HG03064 (cell line): ENCODE data around the gene BCKDHB.
"Not testable (repeated sequence)": the region's sequence is repeated elsewhere in the genome, so short reads cannot be mapped to it uniquely, and the experiment has no call there.

Experiments used
- ATAC-seq: cut with Tn5 transposase; IDR thresholded peaks from one replicate; pipeline ENCODE4 v1.9.1; 2021; ENCODE audit warnings: low read depth; ENCODE audit not compliant: unreplicated experiment

BCKDHB gene

DNA sequence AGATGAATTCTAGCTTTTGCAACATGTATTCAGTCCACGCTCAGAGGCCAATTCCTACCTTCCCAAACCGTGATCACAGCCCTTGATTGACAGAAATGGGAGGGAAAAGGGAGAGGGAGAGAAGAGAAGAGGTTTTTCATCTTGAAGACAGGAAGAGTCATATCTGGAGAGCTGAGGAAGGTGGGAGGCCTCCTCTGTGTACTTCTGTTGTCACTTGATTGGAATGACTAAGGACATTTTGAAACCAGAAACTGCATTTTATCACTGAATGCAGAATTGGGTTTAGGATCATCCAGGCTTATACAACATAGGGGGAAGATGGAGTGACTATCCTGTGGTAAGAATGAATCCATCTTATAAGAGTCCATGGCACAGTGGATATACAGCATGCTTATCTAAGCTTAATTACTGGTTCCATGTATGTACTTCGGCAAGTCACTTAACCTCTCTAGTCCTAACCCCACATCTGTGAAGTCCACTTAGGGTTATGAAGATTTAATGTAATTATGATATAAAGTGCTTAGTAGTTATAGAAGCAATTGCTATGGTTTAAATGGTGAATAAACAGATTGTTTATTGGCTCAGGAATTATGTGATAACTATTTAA is 144.0 kb downstream of the BCKDHB start:
- no peak for ATAC-seq

DNA sequence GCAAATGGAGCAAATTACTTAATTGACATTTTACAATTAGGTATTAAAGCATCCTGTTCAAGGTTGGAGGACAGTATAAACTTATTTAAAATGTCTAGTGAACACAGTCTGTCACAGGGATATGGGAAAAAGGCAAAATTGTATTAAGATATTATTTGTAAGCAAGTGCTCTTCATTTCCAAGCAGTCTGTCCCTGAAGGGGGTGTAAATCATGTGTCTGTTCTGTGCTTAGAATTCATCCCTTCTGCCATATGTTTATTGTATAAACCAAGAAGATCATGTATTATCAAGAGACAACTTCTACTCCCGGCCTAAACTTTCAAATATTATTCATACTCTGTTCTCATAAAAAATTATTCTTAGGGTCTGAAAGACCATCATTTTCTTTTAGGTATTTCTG is 144.8 kb downstream of the BCKDHB start:
- no peak for ATAC-seq

DNA sequence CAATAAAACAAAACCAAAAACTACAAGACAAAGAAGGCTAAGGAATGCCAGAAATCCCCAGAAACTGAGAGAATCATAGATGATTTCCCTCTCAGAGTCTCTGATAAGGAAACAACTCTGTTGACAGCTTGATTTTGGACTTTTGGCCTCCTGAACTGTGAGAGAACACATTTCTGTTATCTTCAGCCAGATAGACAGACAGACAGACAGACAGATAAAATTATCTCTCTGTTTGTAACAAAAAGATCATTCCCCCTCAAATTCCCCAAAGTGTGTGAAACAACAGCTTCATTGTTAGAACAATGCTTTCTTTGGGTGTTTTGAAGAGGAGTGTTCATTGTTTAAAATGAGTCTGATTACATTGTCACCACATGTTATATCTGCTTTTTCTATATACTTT is 148.2 kb downstream of the BCKDHB start:
- no peak for ATAC-seq

DNA sequence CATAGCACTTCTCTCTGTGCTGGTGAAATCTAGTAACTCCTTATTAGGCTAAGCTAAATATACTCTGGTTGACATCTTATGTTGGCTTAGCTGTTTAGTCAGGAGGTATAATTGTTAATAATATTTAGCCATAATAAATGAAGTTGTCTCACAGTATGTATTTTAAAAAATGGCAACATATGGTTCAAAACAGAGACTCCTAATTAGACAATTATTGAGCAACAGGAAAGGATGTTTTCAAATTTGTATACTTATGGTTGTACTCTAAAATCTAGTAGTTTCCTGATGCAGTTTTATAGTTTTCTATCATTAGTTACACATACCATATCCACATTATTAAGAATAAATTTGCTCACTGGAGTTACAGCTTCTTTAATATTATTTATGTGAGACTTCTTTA is 150.2 kb downstream of the BCKDHB start:
- no peak for ATAC-seq

DNA sequence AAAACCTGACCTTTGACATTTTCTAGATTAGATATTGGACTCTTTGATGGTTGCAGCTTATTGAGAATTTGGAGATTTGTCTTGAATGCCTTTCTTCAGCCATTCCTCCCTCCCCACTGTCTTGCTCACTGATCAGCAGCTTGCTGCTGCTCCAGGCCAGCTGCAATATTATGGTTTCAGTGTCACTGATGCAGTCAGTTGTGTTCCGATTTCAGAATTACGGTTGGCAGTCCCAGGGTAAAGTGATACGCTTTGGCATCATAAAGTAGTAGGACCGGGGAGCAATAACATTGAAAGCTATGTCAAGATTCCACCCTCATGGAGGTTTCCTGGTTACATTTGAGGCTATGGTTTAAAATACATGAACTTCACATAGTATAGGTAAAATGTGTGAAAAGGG is 152.6 kb downstream of the BCKDHB start:
- ATAC-seq: no peak

DNA sequence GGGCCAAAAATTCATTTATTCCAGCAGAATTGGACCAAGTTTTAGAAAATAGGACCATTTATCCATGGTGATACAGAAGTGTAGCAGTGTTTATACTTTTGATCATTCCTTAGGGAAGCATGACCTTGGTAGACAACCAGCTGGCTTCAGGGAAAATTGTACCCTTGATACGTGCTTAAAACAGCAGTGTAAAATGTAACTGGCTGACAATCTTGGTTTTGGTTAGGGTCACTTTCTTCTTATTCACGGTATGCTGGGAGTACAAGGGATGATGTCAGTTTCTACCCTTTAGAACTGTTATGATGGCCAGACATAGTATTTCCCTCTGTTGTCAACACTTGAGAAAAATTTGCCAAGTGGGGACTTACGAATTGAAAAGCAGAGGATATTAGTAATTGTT is 157.1 kb downstream of the BCKDHB start:
- no peak for ATAC-seq

DNA sequence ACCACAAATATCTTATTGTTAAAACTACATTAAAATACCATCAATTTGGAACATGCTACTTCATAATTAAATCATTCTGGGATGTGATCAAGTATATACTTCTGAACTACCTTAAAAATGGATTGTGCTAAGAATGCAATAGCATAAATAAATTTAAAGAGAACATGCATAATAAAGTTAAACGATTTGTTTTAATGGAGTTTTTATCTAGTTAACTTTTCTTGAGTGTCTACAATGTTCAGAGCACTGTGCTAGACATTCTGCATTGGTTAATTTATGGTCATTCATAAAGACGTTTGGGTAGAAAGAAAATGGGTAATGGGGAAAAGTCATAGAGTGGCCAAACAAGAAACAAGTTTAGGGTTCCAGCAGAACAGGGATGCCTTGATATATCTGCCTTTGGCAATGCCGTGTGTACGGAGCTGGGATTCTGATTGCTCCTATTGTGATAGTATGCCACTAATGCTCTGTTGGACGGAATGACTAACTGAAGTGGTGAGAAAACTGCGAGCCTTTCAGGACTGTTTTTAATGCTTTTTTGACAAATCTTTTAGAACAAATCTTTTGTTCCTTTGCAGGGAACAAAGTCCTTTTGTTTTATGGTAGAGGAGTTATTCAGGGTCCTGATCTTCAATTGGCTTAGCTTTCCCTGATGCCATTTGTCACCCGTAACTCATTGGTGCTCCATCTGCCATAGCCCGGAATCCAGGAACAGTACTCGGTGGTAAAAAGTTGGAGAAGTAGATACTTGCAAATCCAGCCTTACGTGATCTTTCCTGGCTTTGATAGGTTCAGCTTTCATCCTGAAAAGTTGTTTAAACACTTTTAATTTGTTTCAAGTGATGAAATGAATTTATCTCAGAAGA is 162.6 kb downstream of the BCKDHB start:
- ATAC-seq: no peak

DNA sequence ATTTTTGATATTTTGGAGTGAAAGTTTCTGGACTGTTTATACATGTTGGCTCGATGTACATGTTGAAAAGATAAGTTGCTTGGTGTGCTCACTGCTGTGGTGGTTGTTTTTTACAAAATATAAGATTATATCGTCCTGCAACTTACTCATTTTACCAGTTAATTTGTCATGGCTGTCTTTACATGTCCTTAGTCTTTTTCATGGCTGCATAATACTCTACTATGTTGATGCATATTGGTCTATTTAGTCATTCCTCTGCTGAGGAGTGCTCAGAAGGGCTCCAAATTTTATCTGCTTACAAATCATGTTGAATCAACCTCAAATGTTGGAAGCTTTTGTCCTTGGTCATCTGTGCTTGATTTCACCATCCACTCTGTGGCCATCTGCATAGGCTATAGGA is 164.6 kb downstream of the BCKDHB start:
- no peak for ATAC-seq

DNA sequence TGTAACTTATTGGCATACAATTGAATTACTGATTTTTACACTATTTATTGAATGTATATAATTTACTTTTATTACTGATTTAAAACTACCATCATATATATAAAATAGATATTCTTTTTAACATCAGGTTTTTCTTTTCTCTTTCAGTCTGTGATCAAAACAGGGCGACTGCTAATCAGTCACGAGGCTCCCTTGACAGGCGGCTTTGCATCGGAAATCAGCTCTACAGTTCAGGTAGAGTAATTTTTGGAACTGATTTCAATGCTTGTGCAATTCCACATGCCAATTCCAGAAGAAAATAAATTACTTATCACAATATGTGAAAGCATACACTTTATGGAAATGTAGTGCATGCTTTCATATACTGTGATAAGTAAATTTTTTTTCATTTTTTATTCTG is 166.5 kb downstream of the BCKDHB start:
- ATAC-seq: no peak

DNA sequence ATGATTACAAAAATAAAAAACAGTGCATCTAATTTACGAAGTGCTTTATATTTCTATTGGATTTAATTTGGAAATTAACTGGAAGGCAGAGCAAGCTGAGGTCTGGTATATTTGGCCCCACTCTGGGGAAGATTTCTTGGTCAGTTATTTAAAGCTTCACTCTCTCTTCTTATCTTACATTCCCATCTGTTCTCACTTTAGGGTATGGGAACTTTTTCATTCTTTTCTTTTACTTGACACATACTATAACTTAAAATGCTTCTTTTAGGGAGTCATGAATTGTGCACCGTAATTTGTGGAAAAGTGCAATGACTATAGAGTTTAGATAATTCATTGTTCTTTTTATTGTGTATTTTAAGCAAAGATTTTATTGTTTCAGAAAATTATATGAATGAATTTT is 170.4 kb downstream of the BCKDHB start:
- no peak for ATAC-seq

DNA sequence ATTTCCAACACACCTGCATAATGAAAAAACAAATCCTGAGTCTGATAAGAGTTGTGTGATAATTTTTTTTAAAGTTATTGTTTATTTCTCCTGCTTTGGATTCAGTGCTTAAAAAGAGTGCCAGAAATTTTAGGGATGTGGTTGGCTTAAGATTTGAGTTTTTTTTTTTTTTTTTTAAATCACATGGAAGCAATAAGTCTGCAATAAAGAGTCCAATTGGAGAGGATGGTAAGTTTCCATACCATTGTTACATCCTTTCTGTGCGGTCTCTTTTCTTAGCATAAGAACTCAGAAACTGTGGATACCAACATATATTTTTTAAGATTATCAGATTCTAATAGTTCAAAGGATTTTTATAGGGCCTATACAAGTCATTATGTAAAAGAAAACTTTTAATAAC is 171.0 kb downstream of the BCKDHB start:
- ATAC-seq: no peak

DNA sequence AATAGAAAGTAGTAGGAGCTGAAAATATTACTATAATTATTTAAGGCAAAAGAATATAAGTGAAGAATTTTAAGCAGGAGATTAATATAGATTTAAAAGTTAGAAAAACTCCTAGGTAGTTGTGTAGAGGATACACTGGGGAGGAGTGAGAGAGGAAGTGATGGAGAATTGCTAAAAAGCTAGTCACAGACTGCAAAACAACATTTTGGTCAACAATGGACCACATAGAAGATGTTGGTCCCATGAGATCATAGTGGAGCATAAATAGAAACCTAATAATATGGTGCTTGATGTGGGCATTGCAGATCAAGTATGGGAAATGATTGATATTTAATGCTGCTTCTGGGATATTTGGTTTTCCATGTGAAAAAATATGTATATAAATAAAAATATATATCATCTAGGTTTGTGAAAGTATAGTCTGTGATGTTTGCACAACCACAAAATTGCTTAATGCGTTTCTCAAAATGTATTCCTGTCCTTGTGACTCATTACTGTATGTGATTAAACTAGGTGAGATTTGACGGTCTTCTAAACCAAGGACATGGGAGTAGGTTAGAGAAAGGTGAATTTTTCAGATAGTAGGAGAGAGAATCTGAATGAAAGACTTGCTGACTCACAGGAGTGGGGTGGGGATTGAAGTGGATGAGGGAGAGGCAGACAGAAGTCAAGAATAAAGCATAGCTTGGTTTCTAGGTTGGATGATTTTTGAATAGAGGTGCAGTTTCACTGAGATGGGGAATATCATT is 174.0 kb downstream of the BCKDHB start:
- ATAC-seq: no peak

DNA sequence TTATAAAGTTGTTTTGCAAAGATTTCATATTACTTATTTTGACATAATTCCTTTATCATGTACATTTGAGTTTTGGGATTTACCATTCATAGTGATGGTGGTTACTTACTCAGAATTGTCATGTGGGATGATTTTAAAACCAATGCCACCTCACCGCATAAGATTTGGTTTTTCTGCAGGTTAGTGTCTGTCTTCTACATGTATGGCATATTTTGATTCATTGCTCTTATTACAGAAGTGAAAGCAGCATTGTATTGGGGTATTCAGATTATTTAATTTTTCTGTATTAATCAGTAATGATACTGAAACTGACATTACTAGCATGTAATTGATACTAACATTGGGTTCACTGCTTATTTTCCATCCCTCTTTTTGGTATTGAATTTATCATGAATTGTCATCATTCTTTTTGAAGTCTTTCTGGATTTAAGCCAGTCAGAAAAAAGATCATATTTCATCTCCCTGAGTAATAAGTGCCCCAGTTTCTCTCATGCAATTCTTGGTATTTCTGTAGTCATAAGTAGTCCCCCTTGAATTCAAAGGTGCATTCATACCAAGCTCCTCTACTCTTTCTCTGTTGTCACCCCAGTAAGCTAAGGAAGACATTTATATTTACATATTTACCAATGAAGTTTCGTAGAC is 176.6 kb downstream of the BCKDHB start:
- ATAC-seq: no peak

DNA sequence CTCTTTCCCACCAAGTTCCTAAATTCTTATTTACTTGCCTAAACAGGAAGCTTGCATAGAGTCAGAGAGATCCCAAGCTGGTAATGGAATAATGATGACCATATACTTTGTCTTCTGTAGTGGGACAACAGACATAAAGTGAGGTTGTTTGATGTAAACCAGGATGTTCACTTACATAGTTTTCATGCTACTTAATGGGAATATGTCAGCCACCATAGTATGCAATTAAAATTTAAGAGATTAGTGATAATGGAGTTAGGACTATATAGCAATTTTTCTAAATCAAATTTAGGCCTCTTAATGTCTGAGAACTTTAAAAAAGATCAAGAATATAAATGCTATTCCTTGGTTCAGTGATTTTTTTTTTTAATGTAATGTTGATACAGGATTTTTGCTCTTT is 180.6 kb downstream of the BCKDHB start:
- no peak for ATAC-seq

DNA sequence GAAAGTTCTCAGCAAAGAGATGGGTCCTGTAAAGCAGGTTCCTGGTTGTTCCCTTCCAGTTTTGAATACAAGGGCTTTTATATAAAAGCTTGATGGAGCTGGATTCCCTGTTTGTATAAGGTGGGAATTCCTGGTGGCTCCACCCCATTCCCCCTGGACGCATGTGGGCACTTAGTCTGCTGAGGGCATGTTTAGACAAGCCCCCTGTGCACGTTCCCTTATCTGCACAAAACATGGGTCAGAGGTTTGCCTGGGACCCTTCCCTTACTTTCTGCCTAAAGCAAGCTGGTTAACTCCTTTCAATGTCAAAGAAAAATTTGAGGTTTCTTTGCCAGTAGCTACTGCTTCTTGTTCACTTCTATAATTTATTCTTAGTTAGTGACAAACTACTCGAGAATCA is 181.1 kb downstream of the BCKDHB start:
- no peak for ATAC-seq

DNA sequence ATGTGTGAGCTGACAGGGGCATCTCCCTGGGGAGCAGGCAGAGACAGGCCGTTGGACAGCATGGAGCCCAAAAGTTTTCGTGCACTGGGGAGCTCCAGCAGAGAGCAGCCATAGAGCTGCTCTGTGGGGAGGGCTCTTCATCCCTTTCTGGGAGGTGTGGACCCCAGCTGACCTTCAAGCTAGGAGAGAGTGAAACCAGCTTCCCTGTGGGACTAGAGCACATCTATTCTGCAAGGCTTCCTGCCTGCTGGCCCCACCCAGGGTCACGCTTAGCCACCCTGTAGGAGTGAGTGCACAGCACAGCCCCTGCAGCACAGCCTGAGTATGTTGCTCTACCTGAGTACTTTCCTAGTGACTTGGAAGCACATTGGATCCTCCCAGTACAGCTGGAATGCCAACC is 183.3 kb downstream of the BCKDHB start:
- ATAC-seq: no peak

DNA sequence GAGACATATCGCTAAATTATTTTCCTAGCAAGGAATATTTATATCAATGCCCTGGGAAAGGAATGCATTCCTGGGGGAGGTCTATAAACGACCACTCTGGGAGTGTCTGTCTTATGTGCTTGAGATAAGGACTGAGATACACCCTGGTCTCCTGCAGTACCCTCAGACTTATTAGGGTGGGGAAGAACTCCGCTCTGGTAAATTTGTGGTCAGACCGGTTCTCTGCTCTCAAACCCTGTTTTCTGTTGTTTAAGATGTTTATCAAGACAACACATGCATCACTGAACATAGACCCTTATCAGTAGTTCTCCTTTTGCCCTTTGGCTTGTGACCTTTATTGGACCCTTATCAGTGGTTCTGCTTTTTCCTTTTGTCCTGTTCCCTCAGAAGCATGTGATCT is 188.1 kb downstream of the BCKDHB start:
- ATAC-seq: not testable (repeated sequence)

DNA sequence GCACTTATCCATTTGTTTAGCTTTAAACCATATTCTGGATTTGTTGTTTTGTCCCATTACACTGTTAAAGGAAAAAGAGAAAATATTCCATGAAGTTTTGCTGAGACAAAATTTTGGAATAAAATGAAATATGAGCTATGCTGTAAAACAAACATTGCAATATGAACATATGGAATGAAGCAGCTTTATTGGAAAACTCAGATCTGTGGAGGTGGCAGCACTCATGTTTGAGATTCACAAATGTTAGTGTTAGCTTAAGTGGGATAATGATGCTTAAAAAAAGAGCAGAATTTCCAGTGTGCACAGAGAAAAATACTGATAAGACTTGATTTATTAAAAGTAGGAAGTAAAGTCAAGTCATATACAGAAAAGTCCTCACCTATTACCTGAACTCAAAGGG is 196.2 kb downstream of the BCKDHB start:
- no peak for ATAC-seq

DNA sequence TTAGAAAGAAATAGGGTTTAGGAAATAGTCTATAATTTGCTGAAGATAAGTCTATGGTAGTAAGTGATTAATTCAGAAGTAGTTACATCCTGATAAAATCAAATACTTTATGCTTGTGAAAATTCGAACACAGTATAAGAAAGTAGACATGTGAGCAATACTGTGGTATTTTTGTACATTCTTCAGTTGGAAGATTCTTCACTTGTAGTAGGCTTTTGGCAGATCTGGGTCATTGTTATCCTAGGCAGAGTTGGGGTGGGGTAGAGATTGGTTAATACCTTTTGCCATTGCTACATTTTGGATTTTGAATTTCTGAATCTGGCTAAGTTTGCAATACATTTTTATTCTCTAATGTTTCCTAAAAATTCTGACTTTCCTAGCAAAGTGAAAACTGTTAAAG is 197.5 kb downstream of the BCKDHB start:
- ATAC-seq: no peak

DNA sequence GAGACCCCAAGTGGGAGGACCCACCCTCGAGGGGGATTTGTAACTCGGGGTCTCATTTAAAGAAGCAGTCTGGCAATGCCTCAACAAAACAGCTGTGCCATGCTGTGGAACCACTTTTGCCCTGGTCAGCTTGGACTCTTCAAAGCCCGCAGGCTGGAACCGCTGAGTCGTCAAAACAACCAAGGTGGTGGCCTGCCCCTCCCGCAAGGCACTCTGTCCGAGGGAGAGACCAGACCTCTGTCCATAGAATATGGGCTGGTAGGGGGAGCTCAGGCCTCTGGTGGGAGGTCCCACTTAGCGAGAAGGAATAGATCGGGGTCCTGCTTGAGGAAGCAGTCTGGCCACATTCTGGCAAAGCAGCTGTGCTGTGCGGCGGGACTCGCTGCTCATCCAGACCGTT is 208.1 kb downstream of the BCKDHB start:
- ATAC-seq: no peak

DNA sequence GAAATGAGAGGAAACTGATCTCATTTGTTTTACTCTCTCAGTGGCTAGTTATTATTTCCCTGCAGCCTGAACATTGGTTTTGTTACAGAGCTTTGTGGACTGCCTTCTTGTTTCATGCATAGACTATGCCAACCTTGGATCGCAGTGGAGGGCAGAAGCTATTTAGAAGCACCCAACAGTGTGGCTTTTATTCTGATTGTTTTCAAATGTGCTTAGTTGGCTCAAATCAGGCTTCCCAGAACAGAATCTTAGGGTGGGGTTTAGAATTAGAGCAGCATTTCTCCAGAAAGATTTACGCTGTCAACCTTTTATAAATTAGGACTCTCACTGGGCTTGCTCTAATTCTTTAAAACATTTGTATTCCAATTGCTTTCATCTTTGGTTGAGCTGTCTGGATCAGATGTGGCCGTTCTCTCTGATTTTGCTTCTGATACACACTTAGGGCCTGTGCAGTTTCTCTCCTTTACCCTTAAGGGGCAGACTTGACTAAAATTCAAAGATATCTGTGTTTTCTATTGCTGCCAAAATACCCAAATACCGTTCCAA is 210.3 kb downstream of the BCKDHB start:
- no peak for ATAC-seq
